SU-DHL-6 (cell line): ENCODE data around the gene FAM98C.

Experiments
- H2AFZ ChIP-seq: fragments of 200-600 bp; sonication (generic); 2 replicates; pipeline ENCODE4 v1.6.1; 2014; ENCODE audit warnings: low read depth, mild to moderate bottlenecking, moderate library complexity, mixed read lengths, antibody characterized with exemption, low read length; ENCODE audit not compliant: severe bottlenecking
- H3F3A ChIP-seq: fragments of 200-600 bp; shearing (Covaris generic); 2 replicates; pipeline ENCODE4 v1.6.0; 2016; ENCODE audit warnings: antibody characterized with exemption, mild to moderate bottlenecking; ENCODE audit not compliant: insufficient read depth
- H3K27ac ChIP-seq: fragments of 200-600 bp; sonication (generic); 2 replicates; pipeline ENCODE4 v1.5.1; 2016; ENCODE audit warnings: low read depth, mild to moderate bottlenecking, low read length, moderate library complexity, mixed read lengths
- H3K27me3 ChIP-seq: fragments of 200-600 bp; sonication (generic), shearing (Covaris generic); 2 replicates; pipeline ENCODE4 v1.6.0; 2014; ENCODE audit warnings: mild to moderate bottlenecking, low read length
- H3K36me3 ChIP-seq: fragments of 200-600 bp; sonication (generic); 2 replicates; pipeline ENCODE4 v1.6.1; 2014; ENCODE audit warnings: mild to moderate bottlenecking, low read length, mixed read lengths
- H3K4me2 ChIP-seq: fragments of 300-600, 200-600 bp; shearing (Covaris generic), sonication (generic); 2 replicates; pipeline ENCODE4 v1.6.0; 2014; ENCODE audit warnings: low read length, low read depth, mild to moderate bottlenecking; ENCODE audit not compliant: poor library complexity, severe bottlenecking
- H3K4me3 ChIP-seq: fragments of 200-600 bp; sonication (generic); 2 replicates; pipeline ENCODE4 v1.5.1; 2014; ENCODE audit warnings: antibody characterized with exemption, low read length, mild to moderate bottlenecking, mixed read lengths; ENCODE audit not compliant: insufficient read depth, poor library complexity, severe bottlenecking
- H3K79me2 ChIP-seq: fragments of 200-600 bp; sonication (generic); 2 replicates; pipeline ENCODE4 v1.6.1; 2014; ENCODE audit warnings: mild to moderate bottlenecking, low read length, moderate library complexity; ENCODE audit not compliant: insufficient read depth
- H3K9ac ChIP-seq: fragments of 200-600 bp; sonication (generic); 2 replicates; pipeline ENCODE4 v1.7.0; 2014; ENCODE audit warnings: mild to moderate bottlenecking, low read length
- H3K9me2 ChIP-seq: fragments of 200-600 bp; sonication (generic); replicated peaks from 2 replicates; pipeline ENCODE4 v1.6.1; 2014; ENCODE audit warnings: low read length; ENCODE audit not compliant: insufficient read depth
- H3K9me3 ChIP-seq: fragments of 200-600 bp; sonication (generic); 2 replicates; pipeline ENCODE4 v1.6.1; 2014; ENCODE audit warnings: low read length, mixed read lengths; ENCODE audit not compliant: insufficient read depth
- H4K20me1 ChIP-seq: fragments of 200-600 bp; sonication (generic); 2 replicates; pipeline ENCODE4 v1.6.1; 2014; ENCODE audit warnings: low read depth, mild to moderate bottlenecking, antibody characterized with exemption, low read length, moderate library complexity, mixed read lengths
- EZH2phosphoT487 ChIP-seq: fragments of 200-600 bp; sonication (generic), shearing (Covaris generic); conservative IDR thresholded peaks from 2 replicates; pipeline ENCODE4 v1.6.1; 2018; ENCODE audit warnings: mild to moderate bottlenecking, antibody characterized with exemption, low read length, moderate library complexity, mixed read lengths
- TF ChIP-seq, protein P1 (sequence below): fragments of 200-600 bp; sonication (generic); IDR thresholded peaks from one replicate; pipeline ENCODE4 v1.5.1; 2017; ENCODE audit warnings: antibody characterized with exemption, mild to moderate bottlenecking, low read length, moderate library complexity; ENCODE audit not compliant: insufficient read depth, poor library complexity, severe bottlenecking

The FAM98C gene

DNA sequence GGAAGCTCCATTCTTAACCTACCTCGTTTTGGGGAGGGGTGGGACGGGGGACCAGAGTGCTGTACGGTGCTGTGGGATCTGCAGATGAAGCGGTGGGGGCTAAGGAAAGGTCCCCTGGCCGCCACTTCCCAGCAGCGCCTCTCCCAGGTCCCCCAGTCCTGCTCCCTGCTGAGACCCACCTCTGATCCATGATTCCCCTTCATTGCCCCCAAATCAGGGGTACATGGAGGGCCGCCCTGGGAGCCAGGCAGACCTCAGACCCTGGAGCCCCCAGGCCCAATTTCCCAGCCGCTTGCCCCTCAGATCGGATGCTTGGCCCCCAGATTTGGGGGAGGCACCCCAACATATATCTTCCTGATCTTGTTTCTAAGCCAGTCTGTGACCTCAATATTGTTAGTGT is 3.8 kb upstream of the FAM98C start:
- Histone ChIP-seq H3K9ac (no peak overlapping the region), H2AFZ (no peak overlapping the region), H4K20me1 (no peaks in the 10 kb centered on the region), H3K27me3 (no peaks in the 10 kb centered on the region), H3K9me3 (no peaks in the 10 kb centered on the region), H3F3A (no peaks in the 10 kb centered on the region), H3K4me3 (no peak overlapping the region), H3K4me2 (no peak overlapping the region), H3K27ac (no peak overlapping the region), H3K9me2 (no peaks in the 10 kb centered on the region), H3K36me3 (no peaks in the 10 kb centered on the region), H3K79me2 (no peaks in the 10 kb centered on the region)
- TF ChIP-seq, protein P1, sequence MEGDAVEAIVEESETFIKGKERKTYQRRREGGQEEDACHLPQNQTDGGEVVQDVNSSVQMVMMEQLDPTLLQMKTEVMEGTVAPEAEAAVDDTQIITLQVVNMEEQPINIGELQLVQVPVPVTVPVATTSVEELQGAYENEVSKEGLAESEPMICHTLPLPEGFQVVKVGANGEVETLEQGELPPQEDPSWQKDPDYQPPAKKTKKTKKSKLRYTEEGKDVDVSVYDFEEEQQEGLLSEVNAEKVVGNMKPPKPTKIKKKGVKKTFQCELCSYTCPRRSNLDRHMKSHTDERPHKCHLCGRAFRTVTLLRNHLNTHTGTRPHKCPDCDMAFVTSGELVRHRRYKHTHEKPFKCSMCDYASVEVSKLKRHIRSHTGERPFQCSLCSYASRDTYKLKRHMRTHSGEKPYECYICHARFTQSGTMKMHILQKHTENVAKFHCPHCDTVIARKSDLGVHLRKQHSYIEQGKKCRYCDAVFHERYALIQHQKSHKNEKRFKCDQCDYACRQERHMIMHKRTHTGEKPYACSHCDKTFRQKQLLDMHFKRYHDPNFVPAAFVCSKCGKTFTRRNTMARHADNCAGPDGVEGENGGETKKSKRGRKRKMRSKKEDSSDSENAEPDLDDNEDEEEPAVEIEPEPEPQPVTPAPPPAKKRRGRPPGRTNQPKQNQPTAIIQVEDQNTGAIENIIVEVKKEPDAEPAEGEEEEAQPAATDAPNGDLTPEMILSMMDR: no peak
- TF ChIP-seq EZH2phosphoT487: no peak

- TF ChIP-seq, protein P1: no peak
- no peak for TF ChIP-seq EZH2phosphoT487
- Histone ChIP-seq H3K27ac (no peak overlapping the region), H3K9me2 (no peaks in the 10 kb centered on the region), H3K79me2 (no peaks in the 10 kb centered on the region), H3K9me3 (no peaks in the 10 kb centered on the region), H4K20me1 (no peaks in the 10 kb centered on the region), H3K27me3 (no peaks in the 10 kb centered on the region), H2AFZ (no peak overlapping the region), H3K4me3 (no peak overlapping the region), H3K36me3 (no peaks in the 10 kb centered on the region), H3F3A (no peaks in the 10 kb centered on the region), H3K9ac (no peak overlapping the region), H3K4me2 (no peak overlapping the region)
Measured at GRCh38 chr19:38399537-38399936, 3.4 kb upstream of the FAM98C start.

DNA sequence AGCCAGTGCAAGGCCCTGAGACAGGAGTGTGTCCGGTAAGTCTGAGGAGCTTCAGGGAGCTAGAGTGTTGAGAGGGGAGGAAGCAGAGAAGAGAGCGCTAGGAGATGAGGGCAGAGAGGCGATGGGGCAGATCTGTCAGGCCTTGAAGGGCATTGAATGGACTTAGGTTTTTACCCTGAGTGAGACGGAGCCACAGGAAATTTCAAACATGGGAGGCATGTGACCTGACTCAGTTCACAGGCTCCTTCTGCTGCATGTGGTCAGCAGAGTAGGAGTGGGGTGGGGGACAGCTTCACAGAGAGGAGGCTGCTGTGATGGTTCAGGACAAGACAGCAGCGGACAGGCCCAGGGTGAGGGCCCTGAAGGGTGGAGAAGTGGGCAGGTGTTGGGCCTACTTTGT is 2.5 kb upstream of the FAM98C start:
- Histone ChIP-seq H3K9me2 (no peaks in the 10 kb centered on the region), H3K27me3 (no peaks in the 10 kb centered on the region), H3K9me3 (no peaks in the 10 kb centered on the region), H2AFZ (no peak overlapping the region), H3K79me2 (no peaks in the 10 kb centered on the region), H3K36me3 (no peaks in the 10 kb centered on the region), H4K20me1 (no peaks in the 10 kb centered on the region), H3F3A (no peaks in the 10 kb centered on the region), H3K27ac (no peak overlapping the region), H3K9ac (no peak overlapping the region), H3K4me3 (no peak overlapping the region), H3K4me2 (no peak overlapping the region)
- TF ChIP-seq, protein P1: no peak
- no peak for TF ChIP-seq EZH2phosphoT487
